ENCODE measurements around the gene SMAD3. TPM values are rescaled to one million over a fixed set of nuclear protein-coding genes. Genes with fewer than 3 reads are reported as not detected.

Gene SMAD3
- total RNA-seq, 1 experiment from 2014 or later = 89.2 TPM

DNA sequence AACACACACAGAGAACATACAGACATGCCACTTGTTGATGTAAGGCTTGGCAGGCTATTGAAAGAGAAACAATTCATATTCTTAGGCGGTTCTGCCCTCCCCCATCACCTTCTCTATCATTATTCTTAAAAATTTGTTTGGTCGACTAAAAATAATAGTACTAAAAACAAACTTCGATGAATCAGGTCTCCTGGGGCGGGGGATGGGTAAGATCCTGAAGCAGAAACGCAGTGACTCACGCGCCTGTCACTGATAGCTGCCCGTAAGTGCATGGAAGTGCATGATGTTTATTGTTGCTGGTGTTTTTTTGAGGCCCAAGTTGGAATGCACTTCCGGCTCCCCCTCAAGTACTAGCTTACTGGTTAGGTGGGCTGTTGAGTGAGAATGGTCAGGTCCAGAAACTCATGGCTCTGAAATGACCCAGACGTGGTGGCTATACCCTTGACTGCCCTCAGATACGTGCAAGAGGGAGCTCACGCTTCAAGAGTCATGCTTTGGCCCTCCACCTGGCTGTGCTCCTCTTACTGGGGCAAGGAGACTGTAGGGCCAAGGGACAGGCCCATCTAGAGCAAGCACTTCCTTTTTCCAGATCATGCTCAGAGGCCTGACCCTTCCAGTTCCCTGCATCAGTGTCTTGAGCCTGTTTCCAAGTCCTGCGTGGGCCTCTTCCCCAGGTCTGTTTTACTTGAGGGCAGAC, 10.9 kb downstream of the SMAD3 start:
- Histone ChIP-seq H3K4me1 (ENCODE audit: control insufficient read depth in 1 of 2, insufficient read depth in 2 of 2, low read length in 2 of 2) (peaks cover 85 to 98% of the 10 kb centered on the region in 2 experiments), H3K36me3 (ENCODE audit: control insufficient read depth in 1 of 2, insufficient read depth in 2 of 2, low read length in 2 of 2) (peaks cover 0 to 54% of the 10 kb centered on the region in 2 experiments; a peak in 2 of 4 replicates), H3K27ac (ENCODE audit: low read depth, low read length) (peak overlapping the region; percentile 53), H2AFZ (ENCODE audit: low read depth, low read length, poor library complexity, severe bottlenecking) (no peak overlapping the region), H3K9me2 (ENCODE audit: insufficient read depth) (no peaks in the 10 kb centered on the region), H3K79me2 (ENCODE audit: insufficient read depth, low read length) (peaks cover 100% of the 10 kb centered on the region), H3K4me3 (replicated peaks in 1 of 2; ENCODE audit: low read depth in 1 of 2, low read length in 2 of 2) (peak overlapping the region in 1 of 2 experiments; percentile 19; a peak in 2 of 4 replicates), H3K27me3 (ENCODE audit: insufficient read depth, low read length) (no peaks in the 10 kb centered on the region), H3K9ac (ENCODE audit: low read length) (peak overlapping the region; percentile 38), H3K4me2 (ENCODE audit: low read length) (peak overlapping the region; percentile 59), H3K9me3 (ENCODE audit: control insufficient read depth in 1 of 2, insufficient read depth in 1 of 2, low read depth in 1 of 2, low read length in 2 of 2) (no peaks in the 10 kb centered on the region), H4K20me1 (ENCODE audit: insufficient read depth) (peaks cover 11% of the 10 kb centered on the region; the same call in 1 of the 2 replicates)
- ChIA-PET CTCF (no interaction called here), RAD21 (ENCODE audit: low non-redundant PET in 1 of 2, low total read pairs in 2 of 2, uncharacterized antibody in 2 of 2, unreplicated experiment in 2 of 2) (interaction anchor here (1.0 to 1.1 kb wide), 3 partner anchors 30 to 35 kb away, joined by 3 to 4 read pairs (median 3); no protein-coding TSS in a partner anchor), POLR2A (interaction anchor here (1.0 to 2.5 kb wide), 5 partner anchors 10 to 52 kb away, joined by 3 to 10 read pairs (median 4); partner anchors contain the start of gene SMAD3)
- no TSS peak for BruUV-seq (replicated peaks)
- DNase-seq (ENCODE audit: low read depth, low spot score) (peak; percentile 69), ATAC-seq (peak; percentile 78)
- intact Hi-C loops (cut with micrococcal nuclease) = no loop called here
- TF ChIP-seq EZH2 (IDR thresholded peaks at IDR 0.05) (no peak), CBX3 (IDR thresholded peaks at IDR 0.05; ENCODE audit: low read depth) (no peak), CTCF (IDR thresholded peaks at IDR 0.05 in 2 of 3, conservative IDR thresholded peaks at IDR 0.05 in 1 of 3; ENCODE audit: borderline replicate concordance in 1 of 3, insufficient read depth in 1 of 3, low read depth in 2 of 3, low read length in 2 of 3) (0 out of 6 replicates have a peak, but pooled peaks of 1 of the 3 experiments have one; percentile 7), CEBPB (IDR thresholded peaks at IDR 0.05; ENCODE audit: low read depth) (no peak), POLR2AphosphoS5 (IDR thresholded peaks at IDR 0.05; ENCODE audit: low read depth, low read length) (peak; percentile 61; the same call in 1 of the 2 replicates), SP1 (IDR thresholded peaks at IDR 0.05; ENCODE audit: low read depth) (no peak), REST (IDR thresholded peaks at IDR 0.05; ENCODE audit: low read depth) (no peak), RAD21 (IDR thresholded peaks at IDR 0.05; ENCODE audit: low read depth) (no peak), SRF (IDR thresholded peaks at IDR 0.05; ENCODE audit: low read depth) (no peak), POLR2A (IDR thresholded peaks at IDR 0.05; ENCODE audit: borderline replicate concordance, extremely low read depth, insufficient read depth, insufficient read length) (no peak), YY1 (IDR thresholded peaks at IDR 0.05; ENCODE audit: extremely low read depth, insufficient replicate concordance, low read depth, low read length) (no peak), TCF7L2 (IDR thresholded peaks at IDR 0.05; ENCODE audit: borderline replicate concordance, extremely low read depth, insufficient read depth, insufficient read length) (peak; percentile 35), EGR1 (IDR thresholded peaks at IDR 0.05; ENCODE audit: low read depth) (no peak), ZFX (IDR thresholded peaks at IDR 0.05) (no peak; the same call in 1 of the 2 replicates), ELF1 (IDR thresholded peaks at IDR 0.05; ENCODE audit: borderline replicate concordance, low read depth) (no peak), EZH2phosphoT487 (IDR thresholded peaks at IDR 0.05; ENCODE audit: borderline replicate concordance) (no peak), SIN3A (IDR thresholded peaks at IDR 0.05; ENCODE audit: low read depth) (no peak)
- TF ChIP-seq, protein P1, sequence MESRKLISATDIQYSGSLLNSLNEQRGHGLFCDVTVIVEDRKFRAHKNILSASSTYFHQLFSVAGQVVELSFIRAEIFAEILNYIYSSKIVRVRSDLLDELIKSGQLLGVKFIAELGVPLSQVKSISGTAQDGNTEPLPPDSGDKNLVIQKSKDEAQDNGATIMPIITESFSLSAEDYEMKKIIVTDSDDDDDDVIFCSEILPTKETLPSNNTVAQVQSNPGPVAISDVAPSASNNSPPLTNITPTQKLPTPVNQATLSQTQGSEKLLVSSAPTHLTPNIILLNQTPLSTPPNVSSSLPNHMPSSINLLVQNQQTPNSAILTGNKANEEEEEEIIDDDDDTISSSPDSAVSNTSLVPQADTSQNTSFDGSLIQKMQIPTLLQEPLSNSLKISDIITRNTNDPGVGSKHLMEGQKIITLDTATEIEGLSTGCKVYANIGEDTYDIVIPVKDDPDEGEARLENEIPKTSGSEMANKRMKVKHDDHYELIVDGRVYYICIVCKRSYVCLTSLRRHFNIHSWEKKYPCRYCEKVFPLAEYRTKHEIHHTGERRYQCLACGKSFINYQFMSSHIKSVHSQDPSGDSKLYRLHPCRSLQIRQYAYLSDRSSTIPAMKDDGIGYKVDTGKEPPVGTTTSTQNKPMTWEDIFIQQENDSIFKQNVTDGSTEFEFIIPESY (IDR thresholded peaks at IDR 0.05; ENCODE audit: extremely low read depth, insufficient replicate concordance, low read length) = no peak
- TF ChIP-seq, protein P2, sequence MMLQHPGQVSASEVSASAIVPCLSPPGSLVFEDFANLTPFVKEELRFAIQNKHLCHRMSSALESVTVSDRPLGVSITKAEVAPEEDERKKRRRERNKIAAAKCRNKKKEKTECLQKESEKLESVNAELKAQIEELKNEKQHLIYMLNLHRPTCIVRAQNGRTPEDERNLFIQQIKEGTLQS (IDR thresholded peaks at IDR 0.05) = no peak
